ENCODE results near the gene MAP3K5. TPM values are rescaled to one million over a fixed set of nuclear protein-coding genes. Genes with fewer than 3 reads are reported as not detected.

Gene MAP3K5
- total RNA-seq, 1 donor from 2014 or later, result 0.02 TPM

GRCh38 chr6:136612666-136613389 is 179.4 kb downstream of the MAP3K5 start:
- Histone ChIP-seq H3K4me2 (no peak overlapping the region), H3K27ac (no peak overlapping the region), H2AFZ (replicated peaks) (no peak overlapping the region), H3K4me3 (no peak overlapping the region), H3K4me1 (peaks cover 6% of the 10 kb centered on the region), H3K36me3 (no peaks in the 10 kb centered on the region), H3K27me3 (no peaks in the 10 kb centered on the region), H3K9me3 (ENCODE audit: low read depth) (no peaks in the 10 kb centered on the region), H3K9ac (no peak overlapping the region), H3K79me2 (ENCODE audit: low read depth) (no peaks in the 10 kb centered on the region), H4K20me1 (ENCODE audit: low read depth) (no peaks in the 10 kb centered on the region), H3F3A (ENCODE audit: low read depth) (no peaks in the 10 kb centered on the region)
- no peak overlapping the region for H3K4me3 Mint-ChIP-seq
- no peaks in the 10 kb centered on the region for H3K27me3 Mint-ChIP-seq (ENCODE audit: insufficient read depth, low read depth)
- H3K9me3 Mint-ChIP-seq, result no peaks in the 10 kb centered on the region
- H3K36me3 Mint-ChIP-seq, result no peaks in the 10 kb centered on the region
- TF ChIP-seq EZH2 (IDR thresholded peaks at IDR 0.05) (no peak), EZH2phosphoT487 (IDR thresholded peaks at IDR 0.05) (no peak), CTCF (IDR thresholded peaks at IDR 0.05) (no peak)
- no peaks in the 10 kb centered on the region for H3K4me1 Mint-ChIP-seq
- DNase-seq (ENCODE audit: low spot score), result no peak
- H3K27ac Mint-ChIP-seq, result no peak overlapping the region

- Mint-ChIP-seq H3K4me1 (no peaks in the 10 kb centered on the region), H3K9me3 (no peaks in the 10 kb centered on the region), H3K4me3 (no peak overlapping the region), H3K36me3 (no peaks in the 10 kb centered on the region), H3K27ac (no peak overlapping the region), H3K27me3 (ENCODE audit: insufficient read depth, low read depth) (no peaks in the 10 kb centered on the region)
- Histone ChIP-seq H3K36me3 (no peaks in the 10 kb centered on the region), H3K27me3 (no peaks in the 10 kb centered on the region), H3K4me1 (peaks cover 6% of the 10 kb centered on the region), H4K20me1 (ENCODE audit: low read depth) (no peaks in the 10 kb centered on the region), H3K9me3 (ENCODE audit: low read depth) (no peaks in the 10 kb centered on the region), H3K79me2 (ENCODE audit: low read depth) (no peaks in the 10 kb centered on the region), H3K27ac (no peak overlapping the region), H3K4me3 (no peak overlapping the region), H3K9ac (no peak overlapping the region), H2AFZ (replicated peaks) (no peak overlapping the region), H3K4me2 (no peak overlapping the region), H3F3A (ENCODE audit: low read depth) (no peaks in the 10 kb centered on the region)
- TF ChIP-seq CTCF (IDR thresholded peaks at IDR 0.05), result no peak
- no peak for TF ChIP-seq EZH2 (IDR thresholded peaks at IDR 0.05)
- no peak for TF ChIP-seq EZH2phosphoT487 (IDR thresholded peaks at IDR 0.05)
- no peak for DNase-seq (ENCODE audit: low spot score)
These were observed 180.5 kb downstream of the MAP3K5 start for GRCh38 chr6:136611746-136612145.

- Histone ChIP-seq H3K27ac (no peak overlapping the region), H3K4me1 (peaks cover 6% of the 10 kb centered on the region), H3K4me3 (no peak overlapping the region), H3K9ac (no peak overlapping the region), H2AFZ (replicated peaks) (no peak overlapping the region), H4K20me1 (ENCODE audit: low read depth) (no peaks in the 10 kb centered on the region), H3K9me3 (ENCODE audit: low read depth) (no peaks in the 10 kb centered on the region), H3K79me2 (ENCODE audit: low read depth) (no peaks in the 10 kb centered on the region), H3K27me3 (no peaks in the 10 kb centered on the region), H3K36me3 (no peaks in the 10 kb centered on the region), H3K4me2 (no peak overlapping the region), H3F3A (ENCODE audit: low read depth) (no peaks in the 10 kb centered on the region)
- Mint-ChIP-seq H3K9me3 (no peaks in the 10 kb centered on the region), H3K27ac (no peak overlapping the region), H3K36me3 (no peaks in the 10 kb centered on the region), H3K4me1 (no peaks in the 10 kb centered on the region), H3K4me3 (no peak overlapping the region), H3K27me3 (ENCODE audit: insufficient read depth, low read depth) (no peaks in the 10 kb centered on the region)
- TF ChIP-seq EZH2phosphoT487 (IDR thresholded peaks at IDR 0.05) (no peak), EZH2 (IDR thresholded peaks at IDR 0.05) (no peak), CTCF (IDR thresholded peaks at IDR 0.05) (no peak)
- DNase-seq (ENCODE audit: low spot score), result no peak
These were observed 181.1 kb downstream of the MAP3K5 start for GRCh38 chr6:136611133-136611532.
